GM18867 (cell line): ENCODE measurements around the gene KYNU.
A peak's percentile ranks its signal among the peaks of the same experiment; 100 is the strongest.
"Not testable (repeated sequence)": the region's sequence is repeated elsewhere in the genome, so short reads cannot be mapped to it uniquely, and the experiment has no call there.

Source experiments
- ATAC-seq: cut with Tn5 transposase; IDR thresholded peaks from one replicate; pipeline ENCODE4 v1.9.1; 2021; ENCODE audit warnings: mild to moderate bottlenecking, moderate library complexity; ENCODE audit not compliant: unreplicated experiment

KYNU gene

GRCh38 chr2:142997231-142997630 is 119.8 kb downstream of the KYNU start:
- no peak for ATAC-seq

- ATAC-seq: no peak
These were observed 123.1 kb downstream of the KYNU start for GRCh38 chr2:143000599-143000998.

- no peak for ATAC-seq
These were observed 124.0 kb downstream of the KYNU start for GRCh38 chr2:143001501-143001900.

- ATAC-seq: no peak
These were observed 138.2 kb downstream of the KYNU start for GRCh38 chr2:143015656-143016055.

- ATAC-seq: no peak
These were observed 149.1 kb downstream of the KYNU start for GRCh38 chr2:143026411-143027054.

- ATAC-seq: no peak
These were observed 151.7 kb downstream of the KYNU start for GRCh38 chr2:143029141-143029540.

- ATAC-seq: no peak
These were observed 152.7 kb downstream of the KYNU start for GRCh38 chr2:143030127-143030526.

- ATAC-seq: peak; percentile 95
These were observed 157.0 kb downstream of the KYNU start for GRCh38 chr2:143034292-143035074.

GRCh38 chr2:143051465-143051864 is 174.0 kb downstream of the KYNU start:
- ATAC-seq: no peak

- ATAC-seq: not testable (repeated sequence)
These were observed 176.0 kb downstream of the KYNU start for GRCh38 chr2:143053437-143053836.

- no peak for ATAC-seq
These were observed 179.1 kb downstream of the KYNU start for GRCh38 chr2:143056550-143056949.

- no peak for ATAC-seq
These were observed 181.4 kb downstream of the KYNU start for GRCh38 chr2:143058851-143059250.

- ATAC-seq: no peak
These were observed 186.2 kb downstream of the KYNU start for GRCh38 chr2:143063612-143064200.

GRCh38 chr2:143068094-143068493 is 190.6 kb downstream of the KYNU start:
- ATAC-seq: no peak

- no peak for ATAC-seq
These were observed 191.0 kb downstream of the KYNU start for GRCh38 chr2:143068509-143068908.

GRCh38 chr2:143070704-143071103 is 193.2 kb downstream of the KYNU start:
- ATAC-seq: no peak

GRCh38 chr2:143071185-143071876 is 193.9 kb downstream of the KYNU start:
- no peak for ATAC-seq

- not testable (repeated sequence) for ATAC-seq
These were observed 197.4 kb downstream of the KYNU start for GRCh38 chr2:143074913-143075312.

GRCh38 chr2:143075711-143076110 is 198.2 kb downstream of the KYNU start:
- no peak for ATAC-seq

GRCh38 chr2:143078104-143078503 is 200.6 kb downstream of the KYNU start:
- no peak for ATAC-seq

GRCh38 chr2:143081616-143082015 is 204.2 kb downstream of the KYNU start:
- no peak for ATAC-seq
